Measurements from ENCODE around the gene PPP1R12A.

PPP1R12A gene

DNA sequence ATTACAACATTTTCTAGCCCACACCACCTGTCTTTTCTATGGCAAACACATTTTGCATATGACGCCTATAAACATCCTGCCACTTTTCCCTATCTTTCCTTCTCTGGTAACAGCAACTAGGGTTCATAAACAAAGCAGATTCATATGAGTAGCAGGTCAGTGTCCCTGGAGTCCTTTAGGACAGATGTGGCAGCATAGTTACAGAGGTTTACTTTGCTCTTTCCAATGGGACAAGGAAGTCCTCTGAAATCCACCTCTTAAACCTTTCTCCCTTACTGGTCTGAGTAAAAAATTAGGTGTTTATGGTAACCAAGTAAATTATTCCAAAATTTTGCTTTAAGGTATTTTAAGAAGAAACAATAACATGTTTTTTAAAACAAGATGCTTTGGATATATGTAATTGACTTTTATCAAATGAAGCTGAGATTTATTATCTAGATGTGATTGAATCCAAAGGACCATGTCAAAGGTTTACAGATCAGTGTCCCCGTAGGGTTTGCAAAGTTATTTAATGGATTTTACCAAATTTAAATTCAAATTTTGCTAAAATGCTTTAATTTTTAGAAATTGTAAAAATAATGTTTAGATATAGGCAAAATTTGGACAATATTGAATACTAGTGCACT is 164.9 kb downstream of the PPP1R12A start:
- no peak for DNase-seq (ENCODE audit: low read depth in 2 of 2, low spot score in 1 of 2)

DNA sequence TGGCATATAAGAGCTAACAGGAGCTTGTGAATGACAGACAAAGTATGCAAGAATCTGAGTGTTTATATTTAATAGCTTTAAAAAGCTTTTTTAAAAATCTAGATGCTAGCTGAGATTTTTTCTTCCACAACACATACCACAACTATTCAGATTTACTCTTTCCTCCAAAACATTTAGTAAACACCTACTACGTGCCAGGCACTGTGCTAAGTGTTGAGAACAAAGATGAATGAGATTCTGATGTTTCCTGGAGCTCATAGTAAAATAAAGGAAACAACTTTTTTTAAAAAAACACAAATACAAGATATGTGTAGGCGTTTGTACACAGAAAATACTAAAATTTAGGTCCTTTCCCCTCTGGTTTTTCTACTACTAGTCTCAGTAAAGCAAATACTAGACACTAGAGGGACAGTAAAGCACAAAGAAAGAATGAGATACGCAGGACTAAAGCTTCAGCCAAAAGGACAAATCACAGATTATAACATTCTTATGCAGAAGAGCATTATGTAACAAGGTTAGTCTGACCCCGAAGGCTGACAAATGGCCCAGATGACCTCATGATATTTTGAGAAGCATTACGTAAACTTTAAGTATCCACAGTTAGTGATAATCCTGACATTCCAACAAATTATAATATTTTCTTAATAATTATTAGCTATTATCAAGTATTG is 165.6 kb downstream of the PPP1R12A start:
- DNase-seq (ENCODE audit: low read depth in 2 of 2, low spot score in 1 of 2), result no peak

DNA sequence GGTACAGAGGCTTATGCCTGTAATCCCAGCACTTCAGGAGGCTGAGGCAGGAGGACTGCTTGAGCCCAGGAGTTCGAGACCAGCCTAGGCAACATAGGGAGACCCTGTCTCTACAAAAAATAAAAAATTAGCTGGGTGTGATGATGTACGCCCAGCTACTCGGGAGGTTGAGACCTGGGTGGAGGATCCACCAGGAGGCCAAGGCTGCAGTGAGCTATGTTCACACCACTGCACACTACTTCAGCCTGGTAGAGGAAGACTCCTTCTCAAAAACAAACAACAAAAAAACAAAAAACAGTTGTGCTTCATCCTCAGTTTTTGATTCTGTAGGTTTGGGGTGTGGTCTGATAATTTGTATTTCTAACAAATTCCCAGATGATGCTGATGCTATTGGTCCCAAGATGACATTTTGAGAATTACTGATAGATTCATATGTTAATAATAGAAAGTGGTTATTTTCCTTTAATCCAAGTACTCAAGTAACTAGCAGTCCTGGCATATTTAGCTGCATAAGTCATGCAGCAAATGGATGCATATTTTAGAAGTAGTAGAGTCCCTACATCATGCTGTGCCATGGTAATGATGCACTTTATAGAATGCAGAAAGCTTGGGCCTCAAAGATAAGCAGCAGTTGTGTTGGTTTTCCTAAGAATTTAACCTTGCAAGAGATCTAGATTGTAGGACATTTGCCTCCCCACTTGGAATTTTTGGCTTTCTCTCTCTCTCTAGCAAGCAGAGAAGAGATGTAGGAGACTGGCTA is 168.0 kb downstream of the PPP1R12A start:
- DNase-seq (ENCODE audit: low read depth in 2 of 2, low spot score in 1 of 2), result no peak

DNA sequence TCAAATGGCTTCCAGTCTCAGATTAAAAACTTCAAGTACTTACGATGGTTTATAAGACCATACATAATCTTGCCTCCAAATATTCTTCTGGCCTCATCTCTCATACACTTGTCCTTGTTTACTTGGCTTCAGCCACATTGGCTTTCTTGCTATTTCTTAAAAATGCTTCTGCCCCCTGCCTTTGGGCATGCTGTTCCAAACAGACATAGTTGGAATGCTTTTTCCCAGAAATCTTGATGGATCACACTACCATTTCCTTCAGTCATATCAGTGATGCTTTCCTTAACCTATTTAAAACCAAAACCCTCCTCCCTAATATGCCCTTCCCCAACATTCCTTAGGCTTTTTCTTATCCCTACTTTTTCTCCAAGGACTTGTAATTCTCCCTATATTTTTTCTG is 169.7 kb downstream of the PPP1R12A start:
- DNase-seq (ENCODE audit: low read depth in 2 of 2, low spot score in 1 of 2), result no peak

DNA sequence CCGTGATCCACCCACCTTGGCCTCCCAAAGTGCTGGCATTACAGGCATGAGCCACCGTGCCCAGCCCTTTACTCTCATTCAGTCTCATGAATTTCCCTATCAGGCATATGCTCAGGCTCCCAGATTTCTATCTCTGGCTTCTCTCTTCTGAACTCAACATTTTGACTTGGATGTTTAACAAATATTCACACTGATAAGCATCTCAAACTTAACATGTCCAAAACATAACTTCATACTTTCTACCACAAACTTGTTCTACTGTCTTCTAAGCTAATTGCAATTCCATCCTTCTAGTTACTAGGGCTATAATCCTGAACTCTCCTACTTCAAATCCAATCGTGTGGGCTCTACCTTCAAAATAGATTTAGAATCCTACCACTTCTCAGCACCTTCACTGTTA is 170.3 kb downstream of the PPP1R12A start:
- no peak for DNase-seq (ENCODE audit: low read depth in 2 of 2, low spot score in 1 of 2)

DNA sequence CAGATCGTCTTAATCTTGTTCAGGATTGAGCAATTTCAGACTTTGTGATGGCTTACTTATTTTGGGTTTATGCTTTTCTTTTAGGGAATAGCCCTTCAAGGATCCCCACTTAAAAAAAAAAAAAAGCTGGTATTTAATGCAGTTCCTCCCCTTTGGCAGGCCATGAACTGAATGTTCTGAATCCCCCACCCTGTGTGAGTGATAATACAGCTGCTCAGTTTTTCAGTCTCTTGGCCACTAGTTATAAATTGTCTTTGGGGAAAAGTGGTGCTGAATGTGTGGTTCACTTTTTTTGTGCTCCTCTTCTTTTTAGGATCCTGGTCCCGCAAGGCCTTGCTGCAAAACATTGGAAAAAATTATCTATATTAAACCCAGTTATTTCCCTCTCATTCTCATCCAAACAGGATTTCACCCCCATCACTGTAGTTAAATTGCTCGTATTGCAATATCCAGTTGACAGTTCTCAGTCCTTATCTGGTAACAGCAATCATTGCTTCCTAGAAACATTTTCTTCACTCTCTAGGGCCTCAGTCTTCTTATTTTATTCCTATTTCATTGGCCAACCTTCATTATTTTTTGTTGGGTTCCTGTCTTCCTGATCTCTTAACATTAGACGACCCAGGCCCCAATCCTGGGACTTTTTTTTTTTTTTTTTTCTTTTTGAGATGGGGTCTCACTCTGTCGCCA is 171.0 kb downstream of the PPP1R12A start:
- DNase-seq (ENCODE audit: low read depth in 2 of 2, low spot score in 1 of 2), result no peak

DNA sequence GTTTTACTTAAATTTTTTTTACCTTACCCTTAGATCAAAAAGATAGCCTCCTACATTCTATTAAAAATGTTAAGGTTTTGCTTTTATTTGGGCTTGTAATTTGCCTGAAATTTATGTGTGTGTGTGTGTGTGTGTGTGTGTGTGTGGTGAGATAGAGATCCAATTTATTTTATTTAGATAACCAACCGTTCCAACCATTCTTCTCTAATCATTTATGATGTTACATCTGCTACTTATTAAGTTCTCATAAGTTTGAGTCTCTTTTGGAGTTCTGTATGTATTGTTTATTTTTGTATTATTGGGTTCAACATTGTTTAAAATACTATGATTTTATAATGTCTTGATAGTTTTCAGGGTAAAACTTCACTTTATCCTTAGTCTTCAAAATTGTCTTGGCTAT is 173.6 kb downstream of the PPP1R12A start:
- DNase-seq (ENCODE audit: low read depth in 2 of 2, low spot score in 1 of 2), result no peak

DNA sequence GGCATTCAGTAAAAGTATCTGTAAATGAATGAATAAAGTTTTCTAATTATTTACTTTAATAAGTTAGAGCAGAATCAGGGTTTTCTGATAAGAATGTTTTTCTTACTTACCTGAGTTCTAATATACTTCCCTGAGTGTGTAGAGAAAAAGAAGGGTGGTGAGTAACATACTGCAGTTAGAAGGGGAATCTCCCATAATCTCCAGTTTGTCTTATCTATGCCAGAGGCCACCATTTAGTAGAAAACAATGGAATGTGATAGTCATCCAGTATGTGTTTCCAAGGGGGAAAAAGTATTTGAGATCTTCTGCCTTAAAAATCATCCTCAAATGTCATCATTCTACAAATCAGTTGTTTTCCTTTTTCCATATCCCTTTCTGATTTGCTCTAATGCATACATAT is 187.6 kb downstream of the PPP1R12A start:
- no peak for DNase-seq (ENCODE audit: low read depth in 2 of 2, low spot score in 1 of 2)

DNA sequence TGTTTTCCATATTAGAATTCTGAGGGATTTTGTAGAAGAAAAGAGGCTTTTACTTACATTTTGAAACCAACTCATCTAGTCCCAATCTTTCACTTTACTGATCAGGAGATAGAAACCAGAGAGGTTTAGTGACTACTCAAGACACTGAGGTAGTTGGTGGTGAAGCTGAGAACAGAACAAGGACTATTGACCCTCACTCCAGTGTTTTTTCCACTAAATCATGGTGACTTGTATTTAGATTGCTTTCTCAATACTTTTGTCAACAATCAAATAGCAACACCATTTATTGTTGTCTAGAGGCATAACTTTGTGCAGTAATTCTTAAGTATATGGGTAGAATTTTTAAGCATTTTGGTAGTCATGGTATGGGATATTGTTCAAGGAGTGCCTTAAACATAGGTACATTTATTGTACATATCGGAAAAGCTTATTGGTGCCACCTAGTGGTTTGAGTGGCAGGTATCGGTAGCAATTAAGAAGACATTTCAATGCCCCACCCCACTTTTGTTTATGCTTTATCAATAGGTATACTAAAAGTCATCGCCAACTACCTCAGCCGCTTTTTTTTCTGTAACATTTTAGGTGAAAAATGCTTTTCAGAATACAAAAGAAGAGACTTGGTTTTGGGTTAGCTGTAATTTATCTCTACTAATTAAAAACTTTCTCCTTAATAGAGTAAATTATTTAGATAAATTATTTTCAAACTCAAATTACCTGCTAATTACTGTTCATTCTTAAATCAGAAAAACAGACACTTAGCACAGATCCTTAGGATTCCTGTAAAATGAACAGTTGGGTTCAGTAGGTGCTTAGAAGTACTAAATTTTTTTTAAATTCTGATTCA is 196.8 kb downstream of the PPP1R12A start:
- no peak for DNase-seq (ENCODE audit: low read depth in 2 of 2, low spot score in 1 of 2)

DNA sequence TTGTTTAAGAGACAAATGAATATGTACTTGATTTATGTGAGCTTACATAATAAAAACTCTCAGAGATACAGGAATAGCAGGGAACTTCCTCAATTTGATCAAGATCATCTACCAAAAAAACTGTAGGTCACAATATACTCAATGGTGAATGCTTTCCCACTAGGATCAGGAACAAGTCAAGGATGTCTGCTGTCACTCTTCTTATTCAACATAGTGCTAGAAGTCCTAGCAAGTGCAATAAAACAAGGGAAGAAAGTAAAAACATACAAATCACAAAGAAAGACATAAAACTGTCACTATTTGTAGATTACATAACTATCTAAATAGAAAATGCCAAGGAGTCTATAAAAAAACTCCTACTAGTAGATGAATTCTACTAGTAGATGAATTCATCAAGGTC is 202.3 kb downstream of the PPP1R12A start:
- no peak for DNase-seq (ENCODE audit: low read depth in 2 of 2, low spot score in 1 of 2)

DNA sequence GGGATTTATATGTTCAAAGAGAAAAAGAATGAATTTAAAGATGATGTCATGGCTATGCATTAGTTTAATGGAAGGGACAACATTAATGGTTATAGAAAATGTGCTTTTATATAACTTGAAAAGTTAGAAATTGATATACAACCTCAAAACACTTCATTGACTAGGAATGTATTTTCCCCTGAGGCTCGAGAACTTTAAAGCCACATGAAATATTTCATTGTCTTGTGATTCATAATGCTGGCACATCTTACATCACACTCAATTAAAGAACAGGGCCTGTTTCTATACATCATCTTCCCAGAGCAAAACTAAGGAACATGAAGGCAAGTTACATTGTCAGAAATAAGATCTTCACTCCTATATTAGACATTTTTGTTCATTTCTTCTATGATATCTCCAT is 208.9 kb downstream of the PPP1R12A start:
- no peak for DNase-seq (ENCODE audit: low read depth in 2 of 2, low spot score in 1 of 2)
